Measurements from ENCODE around the gene BEND3.
"Not testable (repeated sequence)": the region's sequence is repeated elsewhere in the genome, so short reads cannot be mapped to it uniquely, and the experiment has no call there.

Gene BEND3

DNA sequence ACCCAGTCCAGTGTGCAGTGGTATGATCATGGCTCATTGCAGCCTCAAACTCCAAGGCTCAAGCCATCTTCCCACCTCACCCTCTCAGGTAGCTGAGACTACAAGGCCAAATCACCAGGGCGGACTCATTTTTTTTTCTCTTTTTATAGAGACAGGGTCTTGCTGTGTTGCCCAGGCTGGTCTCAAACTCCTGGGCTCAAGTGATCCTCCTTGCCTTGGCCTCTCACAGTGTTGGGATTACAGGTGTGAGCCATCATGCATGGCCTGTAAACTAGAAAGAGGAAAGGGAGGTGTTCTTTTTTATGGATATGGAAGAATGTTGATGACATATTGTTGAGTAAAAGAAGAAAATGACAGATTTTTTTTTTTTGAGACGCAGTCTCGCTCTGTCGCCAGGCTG is 5.1 kb upstream of the BEND3 start:
- DNase-seq (ENCODE audit: extremely low read depth, low read depth), result no peak
- TF ChIP-seq, protein P1, sequence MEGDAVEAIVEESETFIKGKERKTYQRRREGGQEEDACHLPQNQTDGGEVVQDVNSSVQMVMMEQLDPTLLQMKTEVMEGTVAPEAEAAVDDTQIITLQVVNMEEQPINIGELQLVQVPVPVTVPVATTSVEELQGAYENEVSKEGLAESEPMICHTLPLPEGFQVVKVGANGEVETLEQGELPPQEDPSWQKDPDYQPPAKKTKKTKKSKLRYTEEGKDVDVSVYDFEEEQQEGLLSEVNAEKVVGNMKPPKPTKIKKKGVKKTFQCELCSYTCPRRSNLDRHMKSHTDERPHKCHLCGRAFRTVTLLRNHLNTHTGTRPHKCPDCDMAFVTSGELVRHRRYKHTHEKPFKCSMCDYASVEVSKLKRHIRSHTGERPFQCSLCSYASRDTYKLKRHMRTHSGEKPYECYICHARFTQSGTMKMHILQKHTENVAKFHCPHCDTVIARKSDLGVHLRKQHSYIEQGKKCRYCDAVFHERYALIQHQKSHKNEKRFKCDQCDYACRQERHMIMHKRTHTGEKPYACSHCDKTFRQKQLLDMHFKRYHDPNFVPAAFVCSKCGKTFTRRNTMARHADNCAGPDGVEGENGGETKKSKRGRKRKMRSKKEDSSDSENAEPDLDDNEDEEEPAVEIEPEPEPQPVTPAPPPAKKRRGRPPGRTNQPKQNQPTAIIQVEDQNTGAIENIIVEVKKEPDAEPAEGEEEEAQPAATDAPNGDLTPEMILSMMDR (IDR thresholded peaks at IDR 0.05; ENCODE audit: low read depth, low read length), result no peak

DNA sequence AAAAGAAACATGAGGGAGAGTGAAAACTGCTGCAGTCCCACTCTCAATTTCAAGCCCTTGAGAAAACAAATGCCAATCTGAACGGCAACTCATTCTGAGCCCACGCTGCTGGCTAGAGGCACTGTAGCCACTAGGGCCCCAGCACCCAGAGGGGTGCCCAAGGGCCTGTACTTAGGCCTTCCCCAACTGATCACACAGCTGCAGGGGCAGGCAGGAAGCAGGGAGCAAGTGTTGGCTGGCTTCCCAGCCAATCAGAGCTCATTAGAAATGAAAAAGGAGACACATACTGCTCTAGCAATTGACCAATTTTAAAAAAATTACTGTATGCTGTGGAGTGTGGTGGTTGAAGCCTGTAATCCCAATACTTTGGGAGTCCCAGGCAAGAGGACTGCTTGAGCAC is 3.7 kb upstream of the BEND3 start:
- TF ChIP-seq, protein P1 (IDR thresholded peaks at IDR 0.05; ENCODE audit: low read depth, low read length), result no peak
- DNase-seq (ENCODE audit: extremely low read depth, low read depth), result no peak

DNA sequence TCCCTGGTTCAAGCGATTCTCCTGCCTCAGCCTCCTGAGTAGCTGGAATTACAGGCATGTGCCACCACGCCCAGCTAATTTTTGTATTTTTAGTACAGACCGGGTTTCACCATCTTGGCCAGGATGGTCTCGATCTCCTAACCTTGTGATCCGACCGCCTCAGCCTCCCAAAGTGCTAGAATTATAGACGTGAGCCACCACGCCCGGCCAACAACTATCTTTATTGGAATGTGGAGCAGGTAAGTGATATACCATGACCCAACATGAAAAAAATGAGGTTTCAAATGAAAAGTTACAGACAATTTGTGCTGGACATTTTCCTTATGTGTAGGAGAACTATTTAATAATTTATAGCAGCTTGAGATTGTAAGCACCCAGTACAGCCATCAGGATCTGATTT is 3.2 kb upstream of the BEND3 start:
- not testable (repeated sequence) for DNase-seq (ENCODE audit: extremely low read depth, low read depth)

DNA sequence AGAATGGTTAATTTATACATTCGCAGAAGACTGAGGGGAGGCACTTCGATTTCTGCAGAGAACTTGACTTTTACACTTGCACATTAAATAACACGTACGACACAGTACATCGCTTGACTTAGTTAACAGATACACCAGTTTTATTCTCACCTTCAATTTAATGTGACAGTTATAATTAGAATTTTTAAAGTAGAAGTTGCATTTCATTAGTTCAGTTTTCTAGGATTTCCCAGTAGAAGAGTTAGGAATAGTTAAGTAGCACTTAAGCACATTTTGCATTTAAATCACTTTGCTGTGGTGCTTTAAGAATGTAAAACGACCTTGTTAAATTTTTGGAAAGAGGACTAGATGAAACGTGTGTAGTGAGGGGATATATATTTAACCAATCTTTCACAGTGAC is 1.6 kb upstream of the BEND3 start:
- TF ChIP-seq, protein P1 (IDR thresholded peaks at IDR 0.05; ENCODE audit: low read depth, low read length), result no peak

DNA sequence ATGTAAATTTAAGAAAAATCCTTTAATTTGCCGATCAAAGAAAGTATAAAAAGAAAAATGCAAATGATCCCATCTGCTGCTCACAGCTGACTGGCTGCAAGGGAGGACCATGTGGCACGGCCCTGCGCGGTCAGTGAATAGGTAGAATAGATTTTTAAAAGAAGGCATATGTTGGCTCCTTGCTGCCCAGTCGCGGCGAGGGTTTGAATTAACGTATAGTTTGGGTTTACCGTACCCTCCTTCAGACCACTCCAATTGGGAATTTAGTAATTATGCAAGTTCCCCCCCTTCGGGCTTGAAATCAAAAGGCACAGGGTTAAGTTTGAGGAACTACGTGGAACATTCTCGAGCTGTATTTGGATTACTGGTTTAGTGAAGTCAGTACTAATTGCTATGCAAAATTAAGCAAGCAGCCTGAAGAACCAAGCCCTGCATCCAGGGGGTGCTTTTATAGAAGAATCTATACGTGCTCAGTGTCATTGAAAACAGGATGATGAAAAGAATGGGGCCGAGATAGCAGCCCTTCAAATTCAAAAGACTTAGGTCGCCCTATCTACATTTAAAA is 1.1 kb upstream of the BEND3 start:
- no peak for DNase-seq (ENCODE audit: extremely low read depth, low read depth)

More for the DNA sequence above, 1.6 kb upstream of the BEND3 start:
- no peak for DNase-seq (ENCODE audit: extremely low read depth, low read depth)

DNA sequence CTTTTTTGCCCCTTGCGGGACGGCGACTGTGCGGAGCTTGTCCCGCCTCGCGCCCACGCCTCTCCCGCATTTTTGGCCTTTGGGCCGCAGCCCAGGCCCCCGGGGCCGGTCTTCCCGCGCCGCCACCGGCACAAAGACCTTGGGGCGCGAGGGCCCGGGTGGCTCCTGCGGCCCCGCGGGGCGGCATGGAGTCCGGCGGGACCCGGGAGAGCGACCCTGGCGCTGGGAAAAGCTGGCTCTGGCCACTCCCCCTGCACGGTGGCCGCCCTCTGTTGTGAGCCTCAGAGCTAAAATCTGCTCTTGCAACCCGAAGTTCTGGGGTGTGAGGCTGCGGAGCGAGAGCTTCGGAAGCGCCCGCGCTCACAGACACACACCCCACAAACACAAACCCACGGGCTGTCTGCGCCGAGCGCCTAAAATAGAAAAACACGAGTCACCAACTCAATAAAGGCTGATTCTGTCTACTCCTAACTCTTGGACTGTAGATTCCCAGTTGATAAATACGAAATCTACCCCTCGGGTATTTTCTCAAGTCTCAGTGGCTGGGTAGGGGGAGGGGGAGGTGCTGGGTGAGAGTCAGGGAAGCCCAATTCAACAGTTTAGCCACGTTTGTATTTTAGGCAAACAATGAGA is 496 bp upstream of the BEND3 start:
- no peak for DNase-seq (ENCODE audit: extremely low read depth, low read depth)
- TF ChIP-seq, protein P1 (IDR thresholded peaks at IDR 0.05; ENCODE audit: low read depth, low read length), result no peak

More for the DNA sequence above, 1.1 kb upstream of the BEND3 start:
- TF ChIP-seq, protein P1 (IDR thresholded peaks at IDR 0.05; ENCODE audit: low read depth, low read length), result no peak

DNA sequence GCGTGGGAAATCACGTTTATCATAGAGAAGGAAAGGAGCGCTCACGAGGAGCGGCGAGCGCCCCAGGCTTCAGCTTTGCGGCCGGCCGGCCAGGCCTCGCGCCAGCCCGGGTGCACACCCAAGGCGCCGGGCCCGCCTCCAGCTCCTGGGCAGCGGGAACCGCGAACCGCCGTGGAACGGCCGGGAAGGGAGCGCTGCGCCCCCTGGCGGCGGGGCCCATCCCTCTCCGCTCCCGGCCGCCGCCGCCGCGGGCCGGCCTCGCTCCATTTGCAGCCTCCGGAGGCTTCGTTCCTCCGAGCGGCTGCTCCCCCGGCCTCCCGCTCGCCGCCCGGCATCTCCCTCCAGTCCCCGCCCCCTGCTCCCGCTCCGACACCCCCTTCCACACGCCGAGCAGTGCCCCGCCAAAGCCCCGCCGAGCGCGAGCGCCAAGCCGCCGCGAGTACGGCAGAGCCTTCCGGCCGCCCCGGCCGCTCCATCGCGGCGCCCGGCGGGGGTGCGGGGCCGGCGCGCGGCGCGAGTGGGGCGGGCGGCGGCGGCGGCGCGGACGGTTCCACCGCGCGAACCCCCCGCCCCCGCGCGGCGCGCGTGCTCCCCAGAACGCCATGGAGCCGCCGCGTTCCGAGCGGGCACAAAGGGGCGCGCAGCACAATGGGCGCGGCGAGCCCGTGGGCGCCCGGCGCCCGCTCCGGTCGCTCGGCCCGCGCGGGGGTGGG is 946 bp downstream of the BEND3 start:
- TF ChIP-seq, protein P1 (IDR thresholded peaks at IDR 0.05; ENCODE audit: low read depth, low read length), result peak; percentile 38
- peak; percentile 69 for DNase-seq (ENCODE audit: extremely low read depth, low read depth)

All from AG09319 (cell line).